Urinary bladder (tissue), 4 donors: ENCODE data around the gene CERCAM. TPM values are rescaled to one million over a fixed set of nuclear protein-coding genes. Genes with fewer than 3 reads are reported as not detected.

Experiments used
- DNase-seq: peaks from one replicate; pipeline ENCODE4 v3.0.0-alpha.2; 2015; ENCODE audit errors: extremely low spot score
- H3K27ac ChIP-seq: one replicate; pipeline ENCODE4 v1.5.1; 2013; ENCODE audit warnings: low read depth, mild to moderate bottlenecking, moderate library complexity
- H3K36me3 ChIP-seq: one replicate; pipeline ENCODE4 v1.6.1; 2013; ENCODE audit warnings: mild to moderate bottlenecking, moderate library complexity; ENCODE audit not compliant: insufficient read depth
- H3K4me1 ChIP-seq: one replicate; pipeline ENCODE4 v1.6.1; 2013; ENCODE audit warnings: mild to moderate bottlenecking, moderate library complexity; ENCODE audit not compliant: insufficient read depth
- H3K4me3 ChIP-seq: one replicate; pipeline ENCODE4 v1.5.1; 2013; ENCODE audit warnings: low read depth, low read length
- WGBS: extraction: QIAGEN DNeasy Blood & Tissue Kit; methylation state at CpG from one replicate; pipeline ENCODE4 v1.1.7; 2013; 5-methylcytosine and 5-hydroxymethylcytosine counted together
- polyA plus RNA-seq: library from polyadenylated mRNA; stranded (reverse); fragments of 200-250 nt; gene quantifications from one replicate; pipeline ENCODE4 v1.2.3, GENCODE V29; 2013
- total RNA-seq: library from RNA; depleted of rRNA; stranded (reverse); fragments of >200 nt; gene quantifications from one replicate; pipeline ENCODE4 v1.2.3, GENCODE V29; 2014
- donor health status: healthy with polysubstance abuse.
- donor health status: healthy.

Gene CERCAM
- total and polyA plus RNA-seq, 2 donors: 41.6 to 50.3 TPM

- no peaks in the 10 kb centered on the region for H3K4me1 ChIP-seq
- no peak overlapping the region for H3K4me3 ChIP-seq
- no peak overlapping the region for H3K27ac ChIP-seq
- WGBS: 92% methylated on average over 1 of the region's 1 CpG
- H3K36me3 ChIP-seq: peaks cover 3% of the 10 kb centered on the region
- DNase-seq: no peak
Measured at GRCh38 chr9:128479262-128479661, 58.6 kb downstream of the CERCAM start.

GRCh38 chr9:128481561-128481960 lies 60.9 kb downstream of the CERCAM start:
- H3K36me3 ChIP-seq: peaks cover 4% of the 10 kb centered on the region
- no peak for DNase-seq
- H3K4me3 ChIP-seq: no peak overlapping the region
- WGBS: 97% methylated on average over 10 of the region's 10 CpGs
- H3K27ac ChIP-seq: no peak overlapping the region
- H3K4me1 ChIP-seq: no peaks in the 10 kb centered on the region

- no peaks in the 10 kb centered on the region for H3K4me1 ChIP-seq
- H3K27ac ChIP-seq: no peak overlapping the region
- WGBS: 92% methylated on average over 7 of the region's 7 CpGs
- H3K36me3 ChIP-seq: peaks cover 4% of the 10 kb centered on the region
- DNase-seq: no peak
- no peak overlapping the region for H3K4me3 ChIP-seq
Measured at GRCh38 chr9:128482186-128482585, 61.5 kb downstream of the CERCAM start.

GRCh38 chr9:128484686-128485413 lies 64.2 kb downstream of the CERCAM start:
- H3K4me3 ChIP-seq: no peak overlapping the region
- 91% methylated on average over 17 of the region's 17 CpGs for WGBS
- H3K4me1 ChIP-seq: no peaks in the 10 kb centered on the region
- no peak for DNase-seq
- H3K27ac ChIP-seq: no peak overlapping the region
- H3K36me3 ChIP-seq: peaks cover 2% of the 10 kb centered on the region

GRCh38 chr9:128485414-128485855 lies 64.8 kb downstream of the CERCAM start:
- 73% methylated on average over 7 of the region's 7 CpGs for WGBS
- Histone ChIP-seq H3K36me3 (peaks cover 2% of the 10 kb centered on the region), H3K27ac (no peak overlapping the region), H3K4me3 (no peak overlapping the region), H3K4me1 (no peaks in the 10 kb centered on the region)
- no peak for DNase-seq

GRCh38 chr9:128486201-128486600 lies 65.5 kb downstream of the CERCAM start:
- no peaks in the 10 kb centered on the region for H3K4me1 ChIP-seq
- H3K36me3 ChIP-seq: peaks cover 2% of the 10 kb centered on the region
- no peak overlapping the region for H3K4me3 ChIP-seq
- H3K27ac ChIP-seq: no peak overlapping the region
- no peak for DNase-seq

Other genes starting within 250 kb of the CERCAM start
- 23.6 TPM for gene CIZ1, start 229.3 kb upstream of the CERCAM start, total RNA-seq
- 95.8 TPM for gene CIZ1, start 229.3 kb upstream of the CERCAM start, polyA plus RNA-seq
- gene DNM1, start 217.5 kb upstream of the CERCAM start, total RNA-seq: 68.3 TPM
- 15.2 TPM for gene DNM1, start 217.5 kb upstream of the CERCAM start, polyA plus RNA-seq
- 147 TPM for gene GOLGA2, start 144.8 kb upstream of the CERCAM start, total RNA-seq
- 88.9 TPM for gene GOLGA2, start 144.8 kb upstream of the CERCAM start, polyA plus RNA-seq
- gene SWI5, start 144.6 kb upstream of the CERCAM start, total RNA-seq: 17.4 TPM
- gene SWI5, start 144.6 kb upstream of the CERCAM start, polyA plus RNA-seq: 34.5 TPM
- 13.7 TPM for gene TRUB2, start 98.4 kb upstream of the CERCAM start, total RNA-seq
- 14.8 TPM for gene TRUB2, start 98.4 kb upstream of the CERCAM start, polyA plus RNA-seq
- 23.1 TPM for gene COQ4, start 98.0 kb upstream of the CERCAM start, total RNA-seq
- gene COQ4, start 98.0 kb upstream of the CERCAM start, polyA plus RNA-seq: 41.6 TPM
- 8.1 TPM for gene SLC27A4, start 80.3 kb upstream of the CERCAM start, total RNA-seq
- 23.1 TPM for gene SLC27A4, start 80.3 kb upstream of the CERCAM start, polyA plus RNA-seq
- 21.1 TPM for gene URM1, start 49.5 kb upstream of the CERCAM start, total RNA-seq
- 71.1 TPM for gene URM1, start 49.5 kb upstream of the CERCAM start, polyA plus RNA-seq
- gene ODF2, start 35.1 kb downstream of the CERCAM start, total RNA-seq: 27.5 TPM
- 25.4 TPM for gene ODF2, start 35.1 kb downstream of the CERCAM start, polyA plus RNA-seq
- 13.5 TPM for gene GLE1, start 83.9 kb downstream of the CERCAM start, total RNA-seq
- 19.2 TPM for gene GLE1, start 83.9 kb downstream of the CERCAM start, polyA plus RNA-seq
- gene SPTAN1, start 131.7 kb downstream of the CERCAM start, total RNA-seq: 308 TPM
- 148 TPM for gene SPTAN1, start 131.7 kb downstream of the CERCAM start, polyA plus RNA-seq
- 26.9 TPM for gene DYNC2I2, start 236.0 kb downstream of the CERCAM start, total RNA-seq
- gene DYNC2I2, start 236.0 kb downstream of the CERCAM start, polyA plus RNA-seq: 30.3 TPM